ENCODE results near the gene PALS1.

DNA sequence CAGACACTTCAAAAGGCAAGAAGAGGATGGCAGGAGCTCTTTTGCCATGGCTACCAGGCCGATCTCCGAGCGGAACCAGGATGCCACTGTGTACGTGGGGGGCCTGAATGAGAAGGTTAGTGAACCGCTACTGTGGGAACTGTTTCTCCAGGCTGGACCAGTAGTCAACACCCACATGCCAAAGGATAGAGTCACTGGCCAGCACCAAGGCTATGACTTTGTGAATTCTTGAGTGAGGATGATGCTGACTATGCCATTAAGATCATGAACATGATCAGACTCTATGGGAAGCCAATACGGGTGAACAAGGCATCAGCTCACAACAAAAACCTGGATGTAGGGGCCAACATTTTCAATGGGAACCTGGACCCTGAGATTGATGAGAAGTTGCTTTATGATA lies 42.2 kb upstream of the PALS1 start:
- TF ChIP-seq CTCF (IDR thresholded peaks at IDR 0.05) (no peak), POLR2A (IDR thresholded peaks at IDR 0.05) (no peak)
